ENCODE measurements around the gene CYP19A1. TPM values are rescaled to one million over a fixed set of nuclear protein-coding genes. Genes with fewer than 3 reads are reported as not detected.

The CYP19A1 gene
- total and polyA plus RNA-seq, 2 of the 8 experiments (the other 6 are each of a cell fraction or from before 2014, with no cell fraction given): not detected

DNA sequence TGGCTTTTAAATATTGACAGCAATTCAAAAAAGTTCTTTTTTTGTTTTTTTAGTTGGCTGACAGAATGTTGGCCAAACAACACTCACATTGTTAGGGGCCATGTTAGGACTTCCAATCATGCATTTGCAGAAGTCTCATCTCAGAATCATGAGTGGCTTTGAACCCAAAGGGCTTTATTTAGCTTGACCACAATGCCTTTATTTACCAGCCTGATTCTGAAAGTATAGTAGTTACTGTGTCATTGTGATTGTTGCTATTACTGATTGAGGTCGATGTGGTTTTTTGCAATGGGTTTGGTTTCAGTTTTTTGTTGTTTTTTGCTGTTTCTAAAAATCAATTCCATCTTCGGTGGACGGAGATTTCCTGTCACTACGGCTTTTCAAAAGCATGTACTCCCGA lies 10.3 kb upstream of the CYP19A1 start (continued):
- no peak for TF ChIP-seq ASH2L (IDR thresholded peaks at IDR 0.05; ENCODE audit: low read length)
- TF ChIP-seq RFX5 (IDR thresholded peaks at IDR 0.05; ENCODE audit: borderline replicate concordance, low read depth, low read length): no peak
- no peak for TF ChIP-seq YY1 (IDR thresholded peaks at IDR 0.05; ENCODE audit: low read depth, low read length)
